Astrocyte (in vitro differentiated cells and primary cell): ENCODE measurements around the gene APBB1IP. TPM values are rescaled to one million over a fixed set of nuclear protein-coding genes. Genes with fewer than 3 reads are reported as not detected.

Experiments
- DNase-seq: peaks from one replicate; pipeline ENCODE4 v3.0.0-alpha.2; 2010; ENCODE audit warnings: low read depth
- FAIRE-seq: peaks from 2 replicates; lab custom pipeline; 2011; peaks lifted over from hg19 to GRCh38; lab: Jason Lieb, UNC
- H2AFZ ChIP-seq: 2 replicates; pipeline ENCODE4 v1.6.0; 2012; ENCODE audit warnings: low read depth, low read length, inconsistent platforms
- H3K27ac ChIP-seq: 2 replicates; pipeline ENCODE4 v1.5.1; 2011; ENCODE audit warnings: low read depth, low read length, inconsistent platforms
- H3K27me3 ChIP-seq: 2 replicates; pipeline ENCODE4 v1.6.0; 2011; ENCODE audit warnings: low read length, inconsistent platforms; ENCODE audit not compliant: insufficient read depth
- H3K36me3 ChIP-seq: 2 replicates; pipeline ENCODE4 v1.5.1; 2011; ENCODE audit warnings: low read length, inconsistent platforms; ENCODE audit not compliant: insufficient read depth
- H3K4me1 ChIP-seq: 2 replicates; pipeline ENCODE4 v1.5.1; 2011; ENCODE audit warnings: low read length, inconsistent platforms; ENCODE audit not compliant: insufficient read depth
- H3K4me2 ChIP-seq: 2 replicates; pipeline ENCODE4 v1.6.0; 2012; ENCODE audit warnings: low read length, inconsistent platforms
- H3K4me3 ChIP-seq: 2 replicates; pipeline ENCODE4 v1.5.1; 2011; ENCODE audit warnings: low read depth, mild to moderate bottlenecking, low read length, inconsistent platforms; ENCODE audit not compliant: insufficient read depth
- H3K79me2 ChIP-seq: 2 replicates; pipeline ENCODE4 v1.6.0; 2012; ENCODE audit warnings: mild to moderate bottlenecking, low read length, inconsistent platforms; ENCODE audit not compliant: insufficient read depth
- H3K9ac ChIP-seq: 2 replicates; pipeline ENCODE4 v1.6.0; 2012; ENCODE audit warnings: mild to moderate bottlenecking, low read length, inconsistent platforms
- H3K9me3 ChIP-seq: 2 replicates; pipeline ENCODE4 v1.5.1; 2012; ENCODE audit warnings: low read depth, mild to moderate bottlenecking, low read length, inconsistent platforms; ENCODE audit not compliant: insufficient read depth
- H4K20me1 ChIP-seq: 2 replicates; pipeline ENCODE4 v1.6.0; 2012; ENCODE audit warnings: low read length, inconsistent platforms; ENCODE audit not compliant: insufficient read depth
- H3K27ac Mint-ChIP-seq: one replicate; pipeline ENCODE4 v1.8.0; 2021; ENCODE audit warnings: mild to moderate bottlenecking, mixed read lengths; ENCODE audit not compliant: unreplicated experiment
- H3K27me3 Mint-ChIP-seq: one replicate; pipeline ENCODE4 v1.8.0; 2021; ENCODE audit warnings: low read depth, mixed read lengths; ENCODE audit not compliant: unreplicated experiment
- H3K36me3 Mint-ChIP-seq: one replicate; pipeline ENCODE4 v1.8.0; 2021; ENCODE audit warnings: low read depth, mixed read lengths; ENCODE audit not compliant: unreplicated experiment
- H3K4me1 Mint-ChIP-seq: one replicate; pipeline ENCODE4 v1.8.0; 2021; ENCODE audit warnings: low read depth, mixed read lengths; ENCODE audit not compliant: unreplicated experiment
- H3K4me3 Mint-ChIP-seq: one replicate; pipeline ENCODE4 v1.8.0; 2021; ENCODE audit warnings: mild to moderate bottlenecking, moderate library complexity, mixed read lengths; ENCODE audit not compliant: unreplicated experiment
- H3K9me3 Mint-ChIP-seq: one replicate; pipeline ENCODE4 v1.8.0; 2021; ENCODE audit warnings: mild to moderate bottlenecking, mixed read lengths; ENCODE audit not compliant: unreplicated experiment
- CTCF ChIP-seq: IDR thresholded peaks from 2 replicates; pipeline ENCODE4 v1.5.1; 2011; ENCODE audit warnings: low read depth, mild to moderate bottlenecking, inconsistent platforms, low read length, moderate library complexity; ENCODE audit not compliant: insufficient read depth
- EZH2 ChIP-seq: IDR thresholded peaks from 2 replicates; pipeline ENCODE4 v1.6.1; 2012; ENCODE audit warnings: mild to moderate bottlenecking, low read length, inconsistent platforms; ENCODE audit not compliant: insufficient read depth
- total RNA-seq: library from RNA; stranded (reverse); gene quantifications from 2 replicates; pipeline ENCODE4 v1.2.1, GENCODE V29; 2021

APBB1IP gene
- total RNA-seq, 1 donor from 2014 or later, result 0.23 TPM

GRCh38 chr10:26435852-26436251, 2.3 kb upstream of the APBB1IP start:
- H3K36me3 Mint-ChIP-seq, result no peaks in the 10 kb centered on the region
- no peak for FAIRE-seq
- Histone ChIP-seq H2AFZ (no peak overlapping the region), H4K20me1 (no peaks in the 10 kb centered on the region), H3K27ac (no peak overlapping the region), H3K4me3 (no peak overlapping the region), H3K4me1 (no peaks in the 10 kb centered on the region), H3K36me3 (no peaks in the 10 kb centered on the region), H3K9me3 (no peaks in the 10 kb centered on the region), H3K9ac (no peak overlapping the region), H3K27me3 (no peaks in the 10 kb centered on the region), H3K79me2 (no peaks in the 10 kb centered on the region), H3K4me2 (no peak overlapping the region)
- peaks cover 12% of the 10 kb centered on the region for H3K27me3 Mint-ChIP-seq
- TF ChIP-seq CTCF, result no peak
- TF ChIP-seq EZH2, result no peak
- peaks cover 3% of the 10 kb centered on the region for H3K9me3 Mint-ChIP-seq
- no peak overlapping the region for H3K27ac Mint-ChIP-seq
- no peak overlapping the region for H3K4me3 Mint-ChIP-seq
- no peaks in the 10 kb centered on the region for H3K4me1 Mint-ChIP-seq
- DNase-seq, result no peak

- Mint-ChIP-seq H3K27ac (no peak overlapping the region), H3K4me1 (no peaks in the 10 kb centered on the region), H3K4me3 (no peak overlapping the region), H3K9me3 (peaks cover 3% of the 10 kb centered on the region), H3K27me3 (peaks cover 12% of the 10 kb centered on the region), H3K36me3 (no peaks in the 10 kb centered on the region)
- DNase-seq, result no peak
- H3K4me3 ChIP-seq, result no peak overlapping the region
- no peak for FAIRE-seq
- no peaks in the 10 kb centered on the region for H4K20me1 ChIP-seq
- H3K27me3 ChIP-seq, result no peaks in the 10 kb centered on the region
- H3K9ac ChIP-seq, result no peak overlapping the region
- H2AFZ ChIP-seq, result no peak overlapping the region
- H3K9me3 ChIP-seq, result no peaks in the 10 kb centered on the region
- no peak overlapping the region for H3K4me2 ChIP-seq
- peaks cover 4% of the 10 kb centered on the region for H3K4me1 ChIP-seq
- no peak overlapping the region for H3K27ac ChIP-seq
- TF ChIP-seq EZH2, result no peak
- TF ChIP-seq CTCF, result no peak
- H3K36me3 ChIP-seq, result no peaks in the 10 kb centered on the region
- H3K79me2 ChIP-seq, result no peaks in the 10 kb centered on the region
Observed at GRCh38 chr10:26436848-26437247, 1.3 kb upstream of the APBB1IP start.

GRCh38 chr10:26438534-26439341, 597 bp downstream of the APBB1IP start:
- Histone ChIP-seq H4K20me1 (no peaks in the 10 kb centered on the region), H3K4me2 (peak overlapping the region; percentile 79), H3K27ac (no peak overlapping the region), H3K4me3 (peak overlapping the region; percentile 38), H3K79me2 (no peaks in the 10 kb centered on the region), H2AFZ (peak overlapping the region; percentile 66), H3K36me3 (no peaks in the 10 kb centered on the region), H3K9ac (peak overlapping the region; percentile 58), H3K27me3 (no peaks in the 10 kb centered on the region), H3K9me3 (no peaks in the 10 kb centered on the region), H3K4me1 (peaks cover 4% of the 10 kb centered on the region)
- no peak overlapping the region for H3K27ac Mint-ChIP-seq
- H3K9me3 Mint-ChIP-seq, result peaks cover 3% of the 10 kb centered on the region
- no peaks in the 10 kb centered on the region for H3K36me3 Mint-ChIP-seq
- H3K27me3 Mint-ChIP-seq, result peaks cover 12% of the 10 kb centered on the region
- no peaks in the 10 kb centered on the region for H3K4me1 Mint-ChIP-seq
- no peak for TF ChIP-seq EZH2
- no peak for TF ChIP-seq CTCF
- no peak overlapping the region for H3K4me3 Mint-ChIP-seq
- DNase-seq, result peak; percentile 15
- no peak for FAIRE-seq
